Measurements from ENCODE around the gene SLCO4C1. TPM values are rescaled to one million over a fixed set of nuclear protein-coding genes. Genes with fewer than 3 reads are reported as not detected.
A peak's percentile ranks its signal among the peaks of the same experiment; 100 is the strongest.

The SLCO4C1 gene
- total RNA-seq, 4 donors from 2014 or later = 1.1 to 2.4 (median 1.4) TPM

GRCh38 chr5:102223542-102224477 is 72.3 kb downstream of the SLCO4C1 start:
- no peak for TF ChIP-seq POLR2AphosphoS5 (IDR thresholded peaks at IDR 0.05)
- TF ChIP-seq CTCF (IDR thresholded peaks at IDR 0.05) = peak in 1 of 2 donors; percentile 19
- Histone ChIP-seq H3K4me1 (no peaks in the 10 kb centered on the region), H3K27ac (no peak overlapping the region), H3K4me3 (no peak overlapping the region), H3K9me3 (peaks cover 11% of the 10 kb centered on the region), H3K27me3 (no peaks in the 10 kb centered on the region), H3K36me3 (no peaks in the 10 kb centered on the region)
- no peak for DNase-seq (ENCODE audit: low spot score in 2 of 2)
- 87% methylated on average over 6 of the region's 6 CpGs for WGBS

GRCh38 chr5:102222772-102223171 is 73.3 kb downstream of the SLCO4C1 start:
- Histone ChIP-seq H3K4me3 (no peak overlapping the region), H3K27me3 (no peaks in the 10 kb centered on the region), H3K9me3 (peaks cover 11% of the 10 kb centered on the region), H3K27ac (no peak overlapping the region), H3K36me3 (no peaks in the 10 kb centered on the region), H3K4me1 (no peaks in the 10 kb centered on the region)
- no peak for DNase-seq (ENCODE audit: low spot score in 2 of 2)
- TF ChIP-seq CTCF (IDR thresholded peaks at IDR 0.05) (no peak), POLR2A (IDR thresholded peaks at IDR 0.05) (no peak)

GRCh38 chr5:102221949-102222348 is 74.1 kb downstream of the SLCO4C1 start:
- H3K36me3 ChIP-seq = no peaks in the 10 kb centered on the region
- H3K27ac ChIP-seq = no peak overlapping the region
- H3K4me1 ChIP-seq = no peaks in the 10 kb centered on the region
- H3K27me3 ChIP-seq = no peaks in the 10 kb centered on the region
- no peak for DNase-seq (ENCODE audit: low spot score in 2 of 2)
- H3K9me3 ChIP-seq = peaks cover 11% of the 10 kb centered on the region
- WGBS = 97% methylated on average over 1 of the region's 1 CpG
- no peak overlapping the region for H3K4me3 ChIP-seq
- TF ChIP-seq EP300 (IDR thresholded peaks at IDR 0.05) (no peak), POLR2AphosphoS5 (IDR thresholded peaks at IDR 0.05) (no peak), CTCF (IDR thresholded peaks at IDR 0.05) (no peak), POLR2A (IDR thresholded peaks at IDR 0.05) (no peak)

GRCh38 chr5:102218159-102218558 is 77.9 kb downstream of the SLCO4C1 start:
- Histone ChIP-seq H3K27ac (no peak overlapping the region), H3K4me1 (no peaks in the 10 kb centered on the region), H3K27me3 (no peaks in the 10 kb centered on the region), H3K9me3 (peaks cover 5% of the 10 kb centered on the region), H3K36me3 (no peaks in the 10 kb centered on the region), H3K4me3 (no peak overlapping the region)
- no peak for TF ChIP-seq EP300 (IDR thresholded peaks at IDR 0.05)
- TF ChIP-seq POLR2A (IDR thresholded peaks at IDR 0.05) = no peak
- no peak for TF ChIP-seq CTCF (IDR thresholded peaks at IDR 0.05)
- TF ChIP-seq POLR2AphosphoS5 (IDR thresholded peaks at IDR 0.05) = no peak
- 73% methylated on average over 1 of the region's 1 CpG for WGBS
- DNase-seq (ENCODE audit: low spot score in 2 of 2) = no peak

GRCh38 chr5:102216678-102217077 is 79.4 kb downstream of the SLCO4C1 start:
- Histone ChIP-seq H3K27me3 (no peaks in the 10 kb centered on the region), H3K4me1 (no peaks in the 10 kb centered on the region), H3K4me3 (no peak overlapping the region), H3K27ac (no peak overlapping the region), H3K9me3 (peaks cover under 1% of the 10 kb centered on the region), H3K36me3 (no peaks in the 10 kb centered on the region)
- TF ChIP-seq POLR2A (IDR thresholded peaks at IDR 0.05) (no peak), POLR2AphosphoS5 (IDR thresholded peaks at IDR 0.05) (no peak), EP300 (IDR thresholded peaks at IDR 0.05) (no peak), CTCF (IDR thresholded peaks at IDR 0.05) (no peak)
- DNase-seq (ENCODE audit: low spot score in 2 of 2) = no peak
- WGBS = 21% methylated on average over 4 of the region's 4 CpGs

All from suprapubic skin (tissue), 4 donors.